HG03439 (cell line): ENCODE data around the gene UBE2D2.

Experiments used
- ATAC-seq: cut with Tn5 transposase; IDR thresholded peaks from one replicate; pipeline ENCODE4 v1.9.1; 2021; ENCODE audit warnings: mild to moderate bottlenecking, moderate library complexity; ENCODE audit not compliant: unreplicated experiment

The UBE2D2 gene

GRCh38 chr5:139646111-139646510, 85.0 kb downstream of the UBE2D2 start:
- ATAC-seq = no peak

GRCh38 chr5:139646912-139647505, 85.9 kb downstream of the UBE2D2 start:
- ATAC-seq = no peak

GRCh38 chr5:139647506-139648204, 86.5 kb downstream of the UBE2D2 start:
- no peak for ATAC-seq

GRCh38 chr5:139648205-139649081, 87.3 kb downstream of the UBE2D2 start, which contains the start of gene CXXC5:
Gene CXXC5 (plus strand): TSS chr5:139648349. CDS start chr5:139680524, 32,175 bp downstream.
- peak; percentile 26 for ATAC-seq

GRCh38 chr5:139649082-139649991, 88.2 kb downstream of the UBE2D2 start:
- ATAC-seq = no peak

- no peak for ATAC-seq
Observed at GRCh38 chr5:139650031-139650688, 89.0 kb downstream of the UBE2D2 start.

- no peak for ATAC-seq
Observed at GRCh38 chr5:139650689-139651042, 89.5 kb downstream of the UBE2D2 start.

- peak; percentile 0 for ATAC-seq
Observed at GRCh38 chr5:139651043-139651834, 90.1 kb downstream of the UBE2D2 start.

GRCh38 chr5:139651853-139652787, 91.0 kb downstream of the UBE2D2 start:
- peak; percentile 44 for ATAC-seq

- no peak for ATAC-seq
Observed at GRCh38 chr5:139652788-139653241, 91.7 kb downstream of the UBE2D2 start.

GRCh38 chr5:139653616-139654015, 92.5 kb downstream of the UBE2D2 start:
- ATAC-seq = no peak

GRCh38 chr5:139654464-139654863, 93.3 kb downstream of the UBE2D2 start:
- ATAC-seq = no peak

- no peak for ATAC-seq
Observed at GRCh38 chr5:139654871-139655491, 93.8 kb downstream of the UBE2D2 start.

GRCh38 chr5:139655727-139656271, 94.7 kb downstream of the UBE2D2 start:
- no peak for ATAC-seq

GRCh38 chr5:139657363-139658321, 96.5 kb downstream of the UBE2D2 start:
- ATAC-seq = no peak

GRCh38 chr5:139658501-139658927, 97.4 kb downstream of the UBE2D2 start:
- no peak for ATAC-seq
